ENCODE data around the gene OSBPL1A.
"Not testable (repeated sequence)": the region's sequence is repeated elsewhere in the genome, so short reads cannot be mapped to it uniquely, and the experiment has no call there.

Gene OSBPL1A

DNA sequence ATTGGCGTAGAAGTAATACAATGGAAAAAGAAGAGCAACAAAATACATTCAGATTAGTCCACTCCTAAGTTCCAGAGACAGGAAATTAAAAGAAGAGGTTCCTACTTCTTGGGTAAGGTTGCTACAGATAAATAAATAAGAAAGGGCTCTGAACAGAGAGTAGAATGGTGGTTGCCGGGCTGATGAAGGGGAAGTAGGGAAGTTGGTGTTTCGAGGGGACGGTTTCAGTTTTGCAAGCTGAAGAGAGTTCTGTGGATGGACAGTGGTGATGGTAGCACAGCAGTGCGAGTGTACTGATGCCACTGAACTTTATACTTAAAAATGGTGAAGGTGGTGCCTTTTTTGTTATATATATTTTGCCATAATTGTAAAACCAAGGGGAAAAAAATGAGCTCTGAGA is 210.6 kb downstream of the OSBPL1A start:
- no peak for DNase-seq (ENCODE audit: low read depth in 2 of 2)

DNA sequence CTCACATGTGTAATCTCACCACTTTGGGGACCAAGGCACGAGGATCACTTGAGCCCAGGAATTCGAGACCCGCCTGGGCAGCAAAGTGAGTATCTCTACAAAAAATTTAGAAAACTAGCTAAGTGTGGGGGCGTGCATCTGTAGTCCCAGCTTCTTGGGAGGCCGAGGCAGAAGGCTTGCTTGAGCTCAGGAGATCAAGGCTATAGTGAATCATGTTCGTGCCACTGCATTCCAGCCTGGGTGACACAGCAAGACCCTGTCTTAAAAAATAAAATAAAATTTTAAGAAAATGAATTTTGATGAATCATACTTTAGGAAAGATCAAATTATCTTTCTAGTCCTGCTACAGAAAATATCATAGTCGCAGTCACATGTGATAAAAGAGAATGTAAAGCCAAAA is 211.8 kb downstream of the OSBPL1A start:
- no peak for DNase-seq (ENCODE audit: low read depth in 2 of 2)

DNA sequence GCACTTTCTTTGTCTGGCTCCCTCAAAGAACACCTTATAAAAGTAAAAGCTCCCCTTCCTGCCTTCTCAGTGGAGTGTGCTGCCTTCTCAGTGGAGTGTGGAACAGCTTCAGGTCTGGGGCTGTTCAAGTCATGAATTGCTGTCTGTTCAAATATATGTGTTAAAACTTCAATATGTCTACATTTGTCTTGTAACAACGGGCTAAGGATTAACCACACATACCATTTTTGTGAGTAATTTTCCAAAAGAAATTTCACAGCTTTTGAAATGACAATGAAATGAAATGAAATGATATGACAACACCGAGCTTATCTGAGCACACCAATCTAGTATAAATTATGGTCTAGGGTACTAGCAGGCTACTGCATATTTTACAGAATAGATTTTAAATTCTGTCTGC is 215.8 kb downstream of the OSBPL1A start:
- DNase-seq (ENCODE audit: low read depth in 2 of 2): no peak

DNA sequence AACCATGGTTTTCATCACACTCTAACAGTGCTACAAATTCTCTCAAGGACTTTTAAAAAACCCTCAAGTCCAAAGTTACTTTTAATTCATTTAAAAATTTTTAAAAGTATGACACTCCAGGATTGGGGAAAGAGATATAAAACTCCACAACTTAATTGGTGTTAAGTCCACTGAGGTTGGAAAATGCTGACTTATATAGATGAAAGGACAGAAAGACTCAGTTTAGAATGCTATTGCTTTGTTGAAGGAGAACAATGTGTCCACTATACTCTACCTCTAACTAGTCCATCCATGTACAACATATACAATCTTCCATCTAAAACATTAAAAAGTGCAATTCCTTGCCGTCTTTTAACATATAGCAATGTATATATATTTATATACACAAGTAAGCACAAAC is 217.6 kb downstream of the OSBPL1A start:
- DNase-seq (ENCODE audit: low read depth in 2 of 2): no peak

DNA sequence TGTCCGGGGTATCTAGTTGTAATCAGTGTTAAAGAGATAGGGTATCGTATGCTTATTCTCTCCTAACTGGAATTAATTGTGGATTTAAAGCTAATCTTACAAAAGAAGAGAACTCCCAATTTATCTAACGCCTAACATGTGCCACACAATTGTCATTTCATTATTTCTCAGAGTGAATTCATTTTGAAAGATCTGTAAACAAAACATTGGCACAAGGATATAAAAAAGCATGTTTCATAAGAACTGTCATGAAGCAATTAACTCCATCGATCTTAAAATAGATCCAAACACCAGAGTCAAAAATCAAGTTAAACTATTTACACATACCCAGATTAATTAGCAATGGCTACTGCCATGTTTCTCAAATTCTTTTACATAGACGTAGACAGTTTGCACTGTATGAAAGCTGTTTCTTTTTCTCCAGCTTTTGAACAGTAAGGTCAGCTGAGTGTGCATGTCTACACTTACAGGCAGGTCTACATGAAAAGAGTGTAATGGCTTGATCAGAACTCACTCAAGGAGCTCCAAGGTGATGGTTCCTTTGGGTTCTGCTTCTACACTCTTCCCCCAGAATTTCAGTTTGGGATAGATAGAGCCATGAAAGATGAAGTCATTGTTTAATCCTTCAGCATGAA is 220.0 kb downstream of the OSBPL1A start:
- no peak for DNase-seq (ENCODE audit: low read depth in 2 of 2)

DNA sequence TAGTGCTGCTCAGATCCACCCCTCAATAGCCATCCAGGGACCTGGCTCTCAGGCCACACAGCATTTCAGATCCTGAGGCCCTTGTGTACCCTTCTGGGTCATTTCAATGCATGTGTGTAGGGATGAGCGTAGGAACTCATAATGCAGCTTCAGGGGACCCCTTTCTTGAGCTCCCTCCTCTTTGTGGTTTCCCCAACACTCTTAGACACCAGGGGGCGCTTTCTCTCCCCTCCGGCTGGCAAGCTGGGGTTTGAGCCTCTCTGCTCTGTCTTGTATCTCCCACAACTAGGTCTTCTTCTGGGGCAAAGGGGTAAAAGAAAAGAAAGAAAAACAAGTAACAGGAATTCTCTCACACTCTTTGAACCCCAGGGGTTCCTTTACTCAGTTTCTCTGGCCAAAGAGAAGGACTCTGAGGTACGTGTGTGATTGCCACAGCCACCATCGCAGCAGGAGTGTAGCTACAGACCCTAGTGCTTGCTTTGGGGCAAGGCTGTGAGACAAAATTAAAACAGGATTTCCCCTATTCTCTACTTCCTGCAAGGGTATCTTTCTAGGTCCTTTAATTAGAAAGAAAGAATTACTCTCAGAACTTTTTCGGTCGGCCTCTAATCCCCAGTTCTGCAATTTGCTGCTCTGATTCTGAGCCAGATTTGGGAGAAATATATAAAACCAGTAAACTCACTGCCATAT is 220.8 kb downstream of the OSBPL1A start:
- peak in 1 of 2 donors; percentile 16 for DNase-seq (ENCODE audit: low read depth in 2 of 2)

DNA sequence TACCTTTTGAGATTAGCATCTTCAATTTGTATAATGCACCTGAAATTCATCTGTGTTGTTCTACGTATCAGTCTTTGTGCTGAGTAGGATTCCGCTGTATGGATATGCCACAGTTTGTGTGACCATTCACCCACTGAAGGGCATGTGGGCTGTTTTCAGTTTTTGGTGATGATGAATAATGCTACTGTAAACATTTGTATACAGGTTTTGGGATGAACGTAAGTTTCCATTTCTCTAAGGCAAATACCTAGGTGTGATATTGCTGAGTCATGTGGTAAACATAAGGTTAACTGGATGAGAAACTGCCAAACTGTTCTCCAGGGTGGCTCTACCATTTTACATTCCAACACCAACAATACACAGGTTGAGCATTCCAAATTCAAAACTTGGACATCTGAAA is 223.6 kb downstream of the OSBPL1A start:
- DNase-seq (ENCODE audit: low read depth in 2 of 2): no peak

DNA sequence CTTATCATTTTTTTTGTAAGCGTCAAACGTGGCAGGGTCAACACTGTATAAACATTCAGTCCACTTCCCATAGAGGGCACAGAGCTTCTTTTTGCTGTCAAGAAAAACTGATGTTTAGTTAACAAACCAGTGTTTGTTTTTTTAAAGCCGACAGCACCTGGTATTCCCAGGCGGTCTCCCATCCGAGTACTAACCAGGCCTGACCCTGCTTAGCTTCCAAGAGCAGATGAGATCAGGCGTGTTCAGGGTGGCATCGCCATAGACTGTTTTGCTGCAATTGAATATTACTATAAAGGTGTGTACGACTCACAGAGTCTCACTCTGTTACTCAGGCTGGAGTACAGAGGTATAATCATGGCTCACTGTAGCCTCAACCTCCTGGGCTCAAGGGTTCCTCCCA is 227.3 kb downstream of the OSBPL1A start:
- no peak for DNase-seq (ENCODE audit: low read depth in 2 of 2)

DNA sequence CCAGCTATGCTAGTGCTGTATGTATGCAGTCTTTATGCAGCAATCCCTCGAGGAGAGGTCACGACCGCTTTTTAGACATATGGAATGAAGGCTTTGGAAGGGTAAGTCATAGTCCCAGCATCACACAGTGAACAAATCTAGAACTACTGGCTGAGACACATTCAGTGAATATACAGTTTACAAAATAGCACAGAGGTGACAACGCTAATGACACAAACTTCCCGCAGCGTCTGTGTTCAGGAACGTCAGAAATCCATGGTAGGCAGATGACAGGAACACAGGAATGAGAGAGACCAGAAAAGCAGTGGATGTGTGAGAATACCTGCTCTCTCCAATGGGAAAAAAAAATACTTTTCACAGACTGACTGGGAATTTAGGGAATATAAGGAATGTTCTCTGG is 229.1 kb downstream of the OSBPL1A start:
- no peak for DNase-seq (ENCODE audit: low read depth in 2 of 2)

DNA sequence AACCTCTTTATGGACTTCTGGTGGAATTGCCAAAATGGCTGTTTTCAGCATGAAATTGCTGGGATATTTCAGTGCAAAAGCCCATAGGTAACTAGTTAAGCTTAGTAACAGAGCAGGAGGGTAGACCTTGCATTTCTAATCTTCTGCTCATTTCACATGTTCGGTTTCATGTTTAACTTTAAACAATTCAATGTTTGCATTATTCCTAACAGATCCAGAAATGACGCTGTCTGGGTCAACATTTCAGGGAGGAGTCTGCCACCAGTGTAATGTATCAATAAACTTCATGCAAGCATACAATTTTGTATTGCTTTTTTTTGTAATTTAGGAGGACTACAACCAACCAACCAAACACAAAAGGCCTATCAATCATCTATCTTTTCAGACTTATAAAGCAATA is 236.3 kb downstream of the OSBPL1A start:
- DNase-seq (ENCODE audit: low read depth in 2 of 2): no peak

DNA sequence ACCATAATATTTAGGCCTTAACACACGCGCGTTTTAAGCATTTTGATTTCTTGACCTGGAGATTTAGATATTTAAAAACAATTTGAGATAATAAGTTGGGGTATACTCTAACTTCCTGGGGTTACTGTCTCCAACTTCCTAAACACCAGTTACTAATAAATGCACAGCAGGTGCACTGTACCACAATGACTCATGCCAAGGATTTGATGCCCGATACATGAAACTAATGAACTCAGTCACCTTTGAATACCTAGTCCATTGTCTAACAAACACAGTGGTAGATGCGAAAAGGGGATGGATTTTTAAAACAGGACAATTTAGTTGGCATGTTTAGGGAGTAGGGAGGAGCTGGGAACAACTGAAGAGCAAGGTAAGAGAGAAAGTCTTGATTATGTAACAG is 237.5 kb downstream of the OSBPL1A start:
- no peak for DNase-seq (ENCODE audit: low read depth in 2 of 2)

DNA sequence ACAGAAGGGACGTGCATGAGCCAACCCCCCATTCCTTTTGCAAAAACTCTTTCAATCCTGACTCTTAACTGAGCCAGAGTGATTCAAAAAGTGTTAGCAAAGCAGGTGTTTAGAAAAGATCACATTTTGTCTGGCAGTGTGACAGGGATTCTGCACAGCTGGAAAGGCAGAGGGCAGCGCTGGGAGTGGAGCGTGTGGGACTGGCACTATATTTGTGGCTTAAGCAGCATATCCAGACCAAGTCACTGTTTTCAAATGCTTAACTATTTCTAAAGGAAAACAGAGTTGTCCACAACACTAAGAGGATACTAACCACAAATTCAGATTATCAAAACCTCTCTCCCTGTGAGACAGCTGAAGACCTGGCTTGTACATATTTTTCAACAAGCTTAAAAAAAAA is 239.8 kb downstream of the OSBPL1A start:
- no peak for DNase-seq (ENCODE audit: low read depth in 2 of 2)

DNA sequence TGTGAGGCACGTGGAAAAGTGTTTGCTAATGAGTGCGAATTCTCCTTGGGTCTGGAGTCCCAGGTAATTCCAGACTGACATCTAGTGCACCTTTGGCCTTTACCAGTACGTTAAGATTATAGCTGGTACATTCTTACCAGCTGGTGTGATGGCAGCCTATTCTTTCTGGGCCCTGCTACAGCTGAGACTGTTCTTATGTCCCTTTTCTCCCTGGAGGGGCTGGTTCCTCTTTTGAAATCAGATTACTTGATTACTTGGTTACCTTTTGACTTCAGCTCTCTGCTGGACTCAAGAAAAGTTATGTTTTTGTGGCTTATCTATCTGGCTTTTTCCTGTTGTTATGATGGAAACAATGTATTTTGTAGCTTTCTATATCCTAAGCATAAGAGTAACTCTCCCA is 244.2 kb downstream of the OSBPL1A start:
- no peak for DNase-seq (ENCODE audit: low read depth in 2 of 2)

DNA sequence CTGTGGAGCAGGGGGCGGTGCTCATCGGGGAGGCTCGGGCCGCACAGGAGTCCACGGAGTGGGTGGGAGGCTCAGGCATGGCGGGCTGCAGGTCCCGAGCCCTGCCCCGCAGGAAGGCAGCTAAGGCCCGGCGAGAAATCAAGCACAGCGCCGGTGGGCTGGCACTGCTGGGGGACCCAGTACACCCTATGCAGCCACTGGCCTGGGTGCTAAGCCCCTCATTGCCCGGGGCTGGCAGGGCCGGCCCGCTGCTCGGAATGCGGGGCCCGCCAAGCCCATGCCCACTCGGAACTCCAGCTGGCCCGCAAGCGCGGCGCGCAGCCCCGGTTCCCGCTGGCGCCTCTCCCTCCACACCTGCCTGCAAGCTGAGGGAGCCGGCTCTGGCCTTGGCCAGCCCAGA is 248.0 kb downstream of the OSBPL1A start:
- DNase-seq (ENCODE audit: low read depth in 2 of 2): not testable (repeated sequence)

DNA sequence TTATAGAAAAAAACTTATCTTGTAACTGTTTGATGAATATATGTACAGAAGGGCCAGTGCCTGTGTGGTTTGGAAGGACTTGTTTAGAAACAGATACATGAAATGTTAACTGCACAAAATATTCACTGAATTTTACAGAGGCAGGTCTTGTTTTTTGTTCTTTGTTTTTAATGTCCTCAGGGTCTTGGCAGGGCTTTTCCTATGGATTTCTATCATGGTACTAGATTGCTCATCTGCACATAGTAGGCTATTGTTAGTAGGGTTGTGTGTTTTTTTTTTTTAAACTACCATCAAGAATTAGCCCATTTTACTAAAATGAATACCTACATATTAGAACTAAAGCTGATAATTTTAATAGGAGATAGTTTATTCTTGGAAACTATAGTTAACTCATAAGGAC is 255.2 kb downstream of the OSBPL1A start:
- DNase-seq (ENCODE audit: low read depth in 2 of 2): no peak

DNA sequence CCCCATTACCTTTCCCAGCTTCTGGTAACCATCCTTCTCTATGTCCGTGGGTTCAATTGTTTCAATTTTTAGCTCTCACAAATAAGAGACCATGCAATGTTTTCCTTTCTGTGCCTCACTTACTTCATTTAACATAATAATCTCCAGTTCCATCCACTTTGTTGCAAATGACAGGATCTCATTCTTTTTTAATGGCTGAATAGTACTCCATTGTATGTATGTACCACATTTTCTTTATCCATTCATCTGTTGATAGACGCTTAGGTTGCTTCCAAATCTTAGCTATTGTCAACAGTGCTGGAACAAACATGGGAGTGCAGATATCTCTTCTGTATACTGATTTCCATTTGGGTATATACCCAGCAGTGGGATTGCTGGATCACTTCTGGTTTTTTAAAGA is 256.9 kb downstream of the OSBPL1A start:
- no peak for DNase-seq (ENCODE audit: low read depth in 2 of 2)

DNA sequence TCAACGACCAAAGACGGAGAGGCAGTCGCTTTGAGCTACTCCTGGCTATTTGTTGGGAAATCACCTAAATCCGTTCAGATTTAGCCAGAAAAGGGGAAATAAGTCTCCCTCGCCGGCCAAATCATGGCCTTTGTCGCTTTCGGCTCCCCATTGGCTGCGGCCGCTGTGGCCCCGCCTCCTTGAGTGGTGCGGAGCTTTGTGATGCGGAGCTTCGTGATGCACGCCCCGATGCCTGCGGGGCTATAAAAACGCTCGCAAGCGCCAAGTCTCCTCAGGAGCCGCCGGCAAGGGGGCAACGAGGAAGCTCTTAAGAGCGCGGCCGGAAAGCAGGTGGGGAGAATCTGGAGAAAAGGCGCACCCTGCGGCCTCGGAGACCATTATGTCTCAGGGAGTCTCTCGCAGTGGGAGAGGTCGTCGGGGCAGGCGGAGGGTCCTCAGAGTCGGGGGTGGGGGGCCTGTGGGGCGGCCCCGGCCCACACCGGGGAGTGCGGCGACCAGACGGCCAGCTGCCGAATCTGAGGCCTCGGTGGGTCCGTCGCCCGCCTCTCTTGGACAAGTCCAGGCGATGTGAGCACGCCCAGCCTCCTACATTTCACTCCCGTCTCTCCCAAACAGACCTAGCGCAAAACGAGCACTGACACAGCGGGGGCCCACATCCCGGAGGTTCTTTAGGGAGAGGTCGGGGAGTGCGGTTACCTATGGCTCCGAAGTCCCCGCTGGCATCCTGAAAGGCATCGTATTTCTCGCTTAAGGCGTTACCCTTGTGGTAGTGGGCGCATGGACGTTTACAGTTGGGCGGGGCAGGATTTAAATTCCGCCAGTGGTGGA is 258.6 kb downstream of the OSBPL1A start, which contains the start of gene CABYR:
Gene CABYR (plus strand): TSS at position 274 of the 828 bp plus-strand sequence. CDS start 4,053 bp downstream, outside the sequence.
- DNase-seq (ENCODE audit: low read depth in 2 of 2): peak; percentile 41 to 54

DNA sequence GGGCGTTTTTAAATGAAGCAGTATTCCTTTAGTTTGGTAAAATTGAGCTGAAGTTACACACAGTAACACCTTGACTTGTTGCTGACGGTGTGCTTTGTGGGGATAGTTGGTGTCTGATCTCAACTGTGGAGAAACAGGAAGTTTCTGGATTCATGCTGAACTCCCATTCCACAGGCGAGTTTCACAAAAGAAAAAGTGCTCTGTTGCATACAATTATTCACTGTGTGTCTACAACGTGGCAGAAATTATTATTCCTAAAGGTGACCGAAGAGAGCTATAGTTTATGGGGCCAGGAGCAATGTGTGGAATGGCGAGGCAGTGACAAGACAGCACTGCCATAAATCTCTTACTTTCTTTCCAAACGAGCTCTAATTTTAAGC is 259.2 kb downstream of the OSBPL1A start:
- no peak for DNase-seq (ENCODE audit: low read depth in 2 of 2)

DNA sequence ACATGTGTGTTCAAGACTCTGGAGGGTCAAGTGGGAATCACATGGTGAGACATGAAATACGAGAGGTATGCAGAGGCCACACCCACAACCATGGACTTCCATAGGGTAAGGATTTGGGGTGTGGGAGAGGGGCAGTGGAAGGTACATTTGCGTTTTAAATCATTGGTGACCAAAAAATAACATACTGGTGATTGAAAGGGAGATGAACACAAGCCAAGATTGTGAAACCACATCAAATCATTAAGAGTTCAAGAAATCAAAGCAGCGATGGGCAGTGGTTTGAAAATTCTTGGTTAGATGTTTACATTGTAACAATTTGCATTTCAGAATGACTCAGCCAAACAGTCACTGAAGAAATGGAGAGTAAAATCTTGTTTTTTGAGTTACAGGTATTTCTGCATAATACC is 260.7 kb downstream of the OSBPL1A start:
- no peak for DNase-seq (ENCODE audit: low read depth in 2 of 2)

DNA sequence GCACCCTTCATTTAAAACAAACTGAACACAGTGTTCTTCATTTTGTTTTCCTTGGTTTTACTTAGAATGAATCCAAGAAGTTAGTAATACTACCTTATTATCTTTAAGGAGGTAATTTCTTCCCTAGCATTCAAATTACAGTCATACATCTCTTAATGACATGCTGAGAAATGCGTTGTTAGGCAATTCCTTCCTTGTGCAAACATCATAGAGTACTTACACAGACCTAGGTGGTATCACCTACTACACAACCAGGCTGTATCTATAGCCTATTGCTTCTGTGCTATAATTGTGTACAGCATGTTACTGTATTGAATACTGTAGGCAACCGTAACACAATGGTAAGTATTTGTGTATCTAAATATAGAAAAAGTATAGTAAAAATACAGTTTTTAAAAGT is 267.1 kb downstream of the OSBPL1A start:
- DNase-seq (ENCODE audit: low read depth in 2 of 2): no peak

DNA sequence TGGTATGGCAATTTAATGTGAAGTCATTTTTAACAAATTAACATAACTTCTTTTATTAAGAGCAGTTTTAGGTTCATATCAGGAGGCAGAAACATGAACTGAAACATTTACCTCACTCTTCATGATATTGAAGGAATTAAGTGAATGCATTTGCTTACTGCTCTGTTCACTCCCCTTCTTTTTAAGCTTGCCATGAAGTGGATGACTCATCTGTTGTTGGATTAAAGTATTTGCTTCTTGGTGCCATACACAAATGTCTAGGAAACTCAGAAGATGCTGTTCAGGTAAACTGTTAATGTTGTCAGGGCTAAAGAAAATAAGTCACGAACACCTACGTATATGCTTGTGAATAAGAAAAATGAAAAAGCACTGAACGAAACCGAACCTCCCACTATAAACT is 268.9 kb downstream of the OSBPL1A start:
- DNase-seq (ENCODE audit: low read depth in 2 of 2): no peak

DNA sequence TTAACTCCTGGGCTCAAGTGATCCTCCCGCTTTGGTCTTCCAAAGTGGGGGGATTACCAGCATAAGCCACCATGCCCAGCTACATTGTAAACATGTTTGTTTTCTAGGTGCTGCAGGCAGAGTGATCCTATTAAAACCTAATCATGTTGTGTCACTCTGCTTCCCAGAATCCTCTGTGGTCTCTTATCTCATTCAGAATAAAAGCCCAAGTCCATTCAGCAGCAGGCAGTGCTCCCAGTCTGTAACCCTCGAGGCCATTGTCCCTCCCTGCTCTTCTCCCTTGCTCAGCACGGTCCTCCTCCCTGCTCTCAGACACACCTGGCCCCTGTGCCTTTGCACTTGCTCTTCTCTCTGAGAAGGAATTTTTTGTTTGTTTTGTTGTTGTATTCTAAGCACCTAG is 269.9 kb downstream of the OSBPL1A start:
- no peak for DNase-seq (ENCODE audit: low read depth in 2 of 2)
